Measurements from ENCODE around the gene LRRC61. TPM values are rescaled to one million over a fixed set of nuclear protein-coding genes. Genes with fewer than 3 reads are reported as not detected.

The LRRC61 gene
- total RNA-seq, 1 donor from 2014 or later, result 26.3 TPM

DNA sequence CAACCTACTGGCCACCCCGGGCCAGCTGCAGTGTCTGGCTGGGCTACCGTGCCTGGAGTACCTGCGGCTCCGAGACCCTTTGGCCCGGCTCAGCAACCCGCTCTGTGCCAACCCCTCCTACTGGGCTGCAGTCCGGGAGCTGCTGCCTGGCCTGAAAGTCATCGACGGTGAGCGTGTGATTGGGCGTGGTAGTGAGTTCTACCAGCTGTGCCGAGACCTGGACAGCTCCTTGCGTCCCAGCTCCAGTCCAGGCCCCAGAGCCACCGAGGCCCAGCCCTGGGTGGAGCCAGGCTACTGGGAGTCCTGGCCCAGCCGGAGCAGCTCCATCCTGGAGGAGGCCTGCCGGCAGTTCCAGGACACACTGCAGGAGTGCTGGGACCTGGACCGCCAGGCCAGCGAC, 14.0 kb downstream of the LRRC61 start:
- no peak for DNase-seq (ENCODE audit: low read depth, low spot score)
- peaks cover 18% of the 10 kb centered on the region for H3K4me1 Mint-ChIP-seq
- H3K36me3 Mint-ChIP-seq (ENCODE audit: low read depth), result no peaks in the 10 kb centered on the region
- no peak overlapping the region for H3K27ac Mint-ChIP-seq (ENCODE audit: unreplicated experiment)
- no peak for TF ChIP-seq CTCF (conservative IDR thresholded peaks at IDR 0.05)
- H3K4me3 Mint-ChIP-seq, result no peak overlapping the region
- no peaks in the 10 kb centered on the region for H3K9me3 Mint-ChIP-seq
- peaks cover 30% of the 10 kb centered on the region for H3K27me3 Mint-ChIP-seq (ENCODE audit: low read depth)

DNA sequence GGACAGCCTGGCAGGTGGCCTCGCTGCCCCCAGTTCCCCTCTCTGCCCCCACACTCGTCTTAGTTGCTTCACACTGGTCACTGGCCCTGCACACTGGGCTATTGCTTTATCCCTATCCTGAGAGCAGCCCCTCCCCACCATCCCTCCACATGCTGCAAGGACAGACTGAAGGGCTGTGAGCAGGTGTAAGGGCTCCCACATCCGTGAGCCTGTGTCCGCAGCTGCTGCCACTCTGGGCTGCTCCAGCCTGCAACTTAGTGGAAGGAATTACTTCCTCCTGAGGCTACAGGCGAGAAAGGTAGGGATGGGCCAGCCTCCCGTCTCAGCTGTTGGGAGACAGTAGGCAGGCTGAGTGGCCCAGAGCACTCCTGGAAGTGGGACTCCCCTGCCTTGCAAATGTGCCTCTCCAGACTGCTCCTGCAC, 14.5 kb downstream of the LRRC61 start:
- Mint-ChIP-seq H3K36me3 (ENCODE audit: low read depth) (no peaks in the 10 kb centered on the region), H3K4me1 (peaks cover 21% of the 10 kb centered on the region), H3K4me3 (no peak overlapping the region), H3K27me3 (ENCODE audit: low read depth) (peaks cover 35% of the 10 kb centered on the region), H3K27ac (ENCODE audit: unreplicated experiment) (no peak overlapping the region), H3K9me3 (no peaks in the 10 kb centered on the region)
- no peak for DNase-seq (ENCODE audit: low read depth, low spot score)
- no peak for TF ChIP-seq CTCF (conservative IDR thresholded peaks at IDR 0.05)

- H3K4me1 Mint-ChIP-seq, result peaks cover 21% of the 10 kb centered on the region
- TF ChIP-seq CTCF (conservative IDR thresholded peaks at IDR 0.05), result no peak
- no peak overlapping the region for H3K27ac Mint-ChIP-seq (ENCODE audit: unreplicated experiment)
- no peak for DNase-seq (ENCODE audit: low read depth, low spot score)
- peaks cover 41% of the 10 kb centered on the region for H3K27me3 Mint-ChIP-seq (ENCODE audit: low read depth)
- H3K36me3 Mint-ChIP-seq (ENCODE audit: low read depth), result no peaks in the 10 kb centered on the region
- H3K9me3 Mint-ChIP-seq, result no peaks in the 10 kb centered on the region
- H3K4me3 Mint-ChIP-seq, result peak overlapping the region; percentile 54
Observed at GRCh38 chr7:150338166-150338829, 15.1 kb downstream of the LRRC61 start.

DNA sequence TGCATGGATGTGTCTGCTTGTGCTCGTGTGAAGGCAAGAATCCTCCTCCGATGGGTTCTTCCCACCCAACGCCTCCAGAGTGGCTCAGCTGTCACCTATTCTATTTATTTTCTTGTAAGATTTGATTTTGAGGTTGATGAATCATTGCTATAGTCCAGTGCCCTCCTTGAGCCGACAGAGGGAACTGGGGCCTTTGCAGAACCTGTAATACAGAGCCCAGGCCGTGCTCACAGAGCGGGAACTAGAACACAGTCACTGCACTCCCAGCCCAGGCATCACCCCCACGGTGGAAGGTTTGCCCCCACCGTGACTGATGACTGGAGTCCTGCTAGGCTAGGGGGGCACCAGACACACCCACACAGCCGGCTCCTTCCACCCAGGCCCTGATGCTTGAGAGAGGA, 16.3 kb downstream of the LRRC61 start:
- Mint-ChIP-seq H3K27ac (ENCODE audit: unreplicated experiment) (no peak overlapping the region), H3K27me3 (ENCODE audit: low read depth) (peaks cover 45% of the 10 kb centered on the region), H3K9me3 (no peaks in the 10 kb centered on the region), H3K36me3 (ENCODE audit: low read depth) (no peaks in the 10 kb centered on the region), H3K4me3 (peak overlapping the region; percentile 61), H3K4me1 (peaks cover 21% of the 10 kb centered on the region)
- TF ChIP-seq CTCF (conservative IDR thresholded peaks at IDR 0.05), result no peak
- DNase-seq (ENCODE audit: low read depth, low spot score), result no peak

DNA sequence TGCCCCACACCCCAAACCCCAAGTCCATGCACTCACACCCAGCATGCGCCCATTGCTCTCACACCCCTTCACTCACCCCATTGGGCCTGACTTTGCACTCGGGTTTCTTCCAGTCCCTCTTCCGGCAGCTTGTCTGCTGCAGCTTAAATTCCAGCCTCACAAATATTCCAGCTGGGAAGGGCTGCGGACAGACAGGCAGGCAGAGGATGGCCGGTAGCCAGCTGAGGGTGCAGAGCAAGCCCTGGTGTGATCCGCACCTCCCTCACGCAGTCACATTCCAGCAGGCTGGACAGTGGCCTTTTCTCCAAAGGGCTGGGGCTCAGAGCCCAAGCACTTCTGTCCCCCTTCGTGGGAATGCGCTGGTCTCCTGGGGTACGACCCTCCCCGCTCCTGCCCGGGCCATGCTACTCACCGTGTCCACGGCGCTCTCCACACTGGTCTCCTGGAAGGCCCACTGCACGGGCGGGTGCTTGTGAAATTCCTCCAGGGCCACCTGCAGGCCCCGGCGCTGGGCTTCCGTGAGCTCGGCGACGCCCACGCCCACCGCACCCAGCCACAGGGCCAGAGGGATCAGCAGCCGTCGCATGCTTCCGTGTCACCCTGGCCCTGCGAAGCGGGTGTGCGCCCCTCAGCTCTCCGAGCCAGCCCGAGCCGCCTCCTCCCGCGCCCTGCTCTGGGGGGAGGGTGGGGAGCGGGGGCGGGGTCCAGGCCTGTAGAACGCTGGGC, 17.0 kb downstream of the LRRC61 start:
- Mint-ChIP-seq H3K4me1 (peaks cover 21% of the 10 kb centered on the region), H3K36me3 (ENCODE audit: low read depth) (no peaks in the 10 kb centered on the region), H3K9me3 (no peaks in the 10 kb centered on the region), H3K27ac (ENCODE audit: unreplicated experiment) (no peak overlapping the region), H3K27me3 (ENCODE audit: low read depth) (peaks cover 48% of the 10 kb centered on the region), H3K4me3 (peak overlapping the region; percentile 61)
- DNase-seq (ENCODE audit: low read depth, low spot score), result no peak
- TF ChIP-seq CTCF (conservative IDR thresholded peaks at IDR 0.05), result no peak

All from neural crest cell (in vitro differentiated cells).